HepG2 (cell line): ENCODE data around the gene SERPINA6. TPM values are rescaled to one million over a fixed set of nuclear protein-coding genes. Genes with fewer than 3 reads are reported as not detected.

Experiments used
- ATAC-seq: fragments of 200-7000 bp; cut with Tn5 transposase; 3 replicates; pipeline ENCODE4 v1.9.1; 2020; ENCODE audit warnings: mild to moderate bottlenecking, moderate library complexity
- BruUV-seq: library from RNA; stranded (reverse); fragments of 400-500 nt; replicated peaks from 2 replicates; lab custom pipeline; 2021; lab: Mats Ljungman, UMichigan
- CTCF ChIA-PET: fragments of 300-600 bp; formaldehyde crosslinking; extraction: SDS; loops from one replicate; lab custom pipeline; 2021; ENCODE audit warnings: low total read pairs, inconsistent platforms, low intra/inter-chr PET ratio; lab: Yijun Ruan, JAX
- POLR2A ChIA-PET: fragments of 350-600 bp; sonication (Branson Sonifier 250); formaldehyde crosslinking; loops from one replicate; lab custom pipeline; 2020; ENCODE audit warnings: antibody characterized with exemption, inconsistent platforms; lab: Yijun Ruan, JAX
- DNase-seq: peaks from one replicate; pipeline ENCODE4 v3.0.0-alpha.2; 2015; ENCODE audit warnings: low spot score
- FAIRE-seq: peaks from 3 replicates; lab custom pipeline; 2011; peaks lifted over from hg19 to GRCh38; lab: Jason Lieb, UNC
- H2AFZ ChIP-seq: one replicate; pipeline ENCODE4 v1.6.1; 2011; ENCODE audit warnings: low read length, inconsistent platforms
- H3K27ac ChIP-seq: fragments of 300-600 bp; 3 replicates; pipeline ENCODE4 v1.8.0; 2011; ENCODE audit warnings: mixed run types, mild to moderate bottlenecking, mixed read lengths, low read length, inconsistent platforms; ENCODE audit not compliant: insufficient read depth; ENCODE audit errors: extremely low read length
- H3K27me3 ChIP-seq, 2 experiments: fragments of 200-600 bp in 1 of 2; 2 replicates in 1 of 2; 3 replicates in 1 of 2; pipeline versions ENCODE4 v1.6.0 to v1.8.0; 2011; ENCODE audit warnings: low read length in 2 of 2, mild to moderate bottlenecking in 2 of 2, moderate library complexity in 2 of 2, inconsistent platforms in 1 of 2; ENCODE audit not compliant: insufficient read depth in 2 of 2, control insufficient read depth in 1 of 2
- H3K36me3 ChIP-seq, 2 experiments: fragments of 200-600 bp in 1 of 2; replicated peaks in 1 of 2; 2 replicates in 1 of 2; 3 replicates in 1 of 2; pipeline versions ENCODE4 v1.5.1 to v1.8.0; 2011; ENCODE audit warnings: low read length in 2 of 2, inconsistent platforms in 1 of 2; ENCODE audit not compliant: insufficient read depth in 2 of 2, control insufficient read depth in 1 of 2
- H3K4me1 ChIP-seq: 2 replicates; pipeline ENCODE4 v1.5.1; 2012; ENCODE audit warnings: low read length, inconsistent platforms; ENCODE audit not compliant: insufficient read depth
- H3K4me2 ChIP-seq: 2 replicates; pipeline ENCODE4 v1.6.0; 2011; ENCODE audit warnings: low read depth, low read length, inconsistent platforms
- H3K4me3 ChIP-seq, 3 experiments: fragments of 200-600 bp in 1 of 3; sonication (generic), shearing (Covaris generic) in 1 of 3; replicated peaks in 1 of 3; 2 replicates each; pipeline ENCODE4 v1.5.1; 2011 to 2016; ENCODE audit warnings: low read length in 3 of 3, inconsistent platforms in 2 of 3, low read depth in 2 of 3, mild to moderate bottlenecking in 2 of 3, control low read depth in 1 of 3, mixed read lengths in 1 of 3; ENCODE audit not compliant: insufficient read depth in 1 of 3
- H3K79me2 ChIP-seq: one replicate; pipeline ENCODE4 v1.6.1; 2011; ENCODE audit warnings: low read length, inconsistent platforms; ENCODE audit not compliant: insufficient read depth
- H3K9ac ChIP-seq: 2 replicates; pipeline ENCODE4 v1.6.0; 2011; ENCODE audit warnings: mild to moderate bottlenecking, low read depth, low read length, inconsistent platforms; ENCODE audit not compliant: insufficient read depth
- H3K9me3 ChIP-seq: 2 replicates; pipeline ENCODE4 v1.5.1; 2012; ENCODE audit warnings: mild to moderate bottlenecking, low read length
- H4K20me1 ChIP-seq: 2 replicates; pipeline ENCODE4 v1.6.0; 2011; ENCODE audit warnings: inconsistent platforms, mild to moderate bottlenecking, low read length, moderate library complexity; ENCODE audit not compliant: insufficient read depth
- ARID2 ChIP-seq: sonication (generic); formaldehyde crosslinking; IDR thresholded peaks from 2 replicates; pipeline ENCODE4 v1.8.1; 2022; ENCODE audit warnings: mild to moderate bottlenecking, missing genetic modification reagents, borderline replicate concordance
- IKZF1 ChIP-seq: fragments of 450-650 bp; IDR thresholded peaks from 2 replicates; pipeline ENCODE4 v1.7.1; 2016
- KLF13 ChIP-seq: sonication (generic); formaldehyde crosslinking; IDR thresholded peaks from 2 replicates; pipeline ENCODE4 v1.4.0; 2020; ENCODE audit warnings: mild to moderate bottlenecking, missing genetic modification reagents
- MTA3 ChIP-seq: sonication (generic); formaldehyde crosslinking; IDR thresholded peaks from 2 replicates; pipeline ENCODE4 v1.4.0; 2020; ENCODE audit warnings: missing genetic modification reagents
- NFE2L1 ChIP-seq: sonication (generic); formaldehyde crosslinking; IDR thresholded peaks from 2 replicates; pipeline ENCODE4 v1.4.0; 2020; ENCODE audit warnings: missing genetic modification reagents, mild to moderate bottlenecking, borderline replicate concordance
- NKX3-1 ChIP-seq: sonication (generic); formaldehyde crosslinking; IDR thresholded peaks from 2 replicates; pipeline ENCODE4 v1.5.0; 2020; ENCODE audit warnings: missing genetic modification reagents
- RBAK ChIP-seq: sonication (generic); formaldehyde crosslinking; IDR thresholded peaks from 2 replicates; pipeline ENCODE4 v1.5.1; 2020; ENCODE audit warnings: mild to moderate bottlenecking, missing genetic modification reagents
- RNF2 ChIP-seq: fragments of 450-650 bp; conservative IDR thresholded peaks from 2 replicates; pipeline ENCODE4 v1.6.1; 2016; ENCODE audit warnings: low read depth
- SRF ChIP-seq: IDR thresholded peaks from 2 replicates; pipeline ENCODE4 v1.6.1; 2011; ENCODE audit warnings: mild to moderate bottlenecking, low read depth, low read length, moderate library complexity
- ZEB1 ChIP-seq: IDR thresholded peaks from 2 replicates; pipeline ENCODE4 v1.6.1; 2012; ENCODE audit warnings: mild to moderate bottlenecking, low read depth, inconsistent platforms; ENCODE audit not compliant: insufficient replicate concordance
- ZNF24 ChIP-seq: fragments of 450-650 bp; IDR thresholded peaks from 2 replicates; pipeline ENCODE4 v1.6.1; 2017; ENCODE audit warnings: antibody characterized with exemption, mild to moderate bottlenecking
- ZNF34 ChIP-seq: sonication (generic); formaldehyde crosslinking; IDR thresholded peaks from 2 replicates; pipeline ENCODE4 v1.4.0; 2020; ENCODE audit warnings: mild to moderate bottlenecking, missing genetic modification reagents, borderline replicate concordance
- ZNF546 ChIP-seq: sonication (generic); formaldehyde crosslinking; conservative IDR thresholded peaks from 2 replicates; pipeline ENCODE4 v1.8.1; 2023; ENCODE audit warnings: mild to moderate bottlenecking, missing genetic modification reagents
- ZNF563 ChIP-seq: sonication (generic); formaldehyde crosslinking; IDR thresholded peaks from 2 replicates; pipeline ENCODE4 v1.8.0; 2022; ENCODE audit warnings: mild to moderate bottlenecking, moderate library complexity, missing genetic modification reagents
- ZNF883 ChIP-seq: sonication (generic); formaldehyde crosslinking; IDR thresholded peaks from 2 replicates; pipeline ENCODE4 v1.5.1; 2020; ENCODE audit warnings: mild to moderate bottlenecking, missing genetic modification reagents; ENCODE audit errors: not compliant biosample characterization
- WGBS: methylation state at CpG from one replicate; pipeline ENCODE4 v1.1.6; 2017; ENCODE audit warnings: low lambda C conversion rate; 5-methylcytosine and 5-hydroxymethylcytosine counted together
- in situ Hi-C: cut with HindIII; loops from 2 replicates; pipeline ENCODE4 v1.10.0; 2017; ENCODE audit warnings: low pct_unique_long_range_greater_than_20kb; ENCODE audit not compliant: extremely low pct_ligation_motif_present
- intact Hi-C: fragments of 100-400 bp; cut with micrococcal nuclease; formaldehyde crosslinking; loops from one replicate; pipeline ENCODE4 v1.10.0; 2022; ENCODE audit not compliant: unreplicated experiment
- polyA plus RNA-seq, 8 experiments: library from polyadenylated mRNA; depleted of rRNA in 3 of 8; stranded (reverse) in 7 of 8; unstranded in 1 of 8; fragments of >200 nt; fragmentation: Illumina TruSeq in 4 of 8; extraction: Trizol in 4 of 8; gene quantifications; 2 replicates each; pipeline versions ENCODE4 v1.2.1 to v1.2.3, GENCODE V29; 2011 to 2016; ENCODE audit warnings: low read depth in 4 of 8, missing spikeins in 1 of 8, mixed read lengths in 1 of 8; ENCODE audit not compliant: insufficient read depth in 1 of 8
- total RNA-seq, 5 experiments: library from RNA; depleted of rRNA; stranded (reverse); fragments of >200 nt; fragmentation: Illumina TruSeq; extraction: Trizol; gene quantifications; 2 replicates each; pipeline ENCODE4 v1.2.3, GENCODE V29; 2016; ENCODE audit warnings: low read depth in 1 of 5
- TF ChIP-seq, protein P1 (sequence below): sonication (generic); formaldehyde crosslinking; IDR thresholded peaks from 2 replicates; pipeline ENCODE4 v1.8.0; 2022; ENCODE audit warnings: mild to moderate bottlenecking, missing genetic modification reagents, borderline replicate concordance
- TF ChIP-seq, protein P2 (sequence below): sonication (generic); formaldehyde crosslinking; IDR thresholded peaks from 2 replicates; pipeline ENCODE4 v1.4.0; 2020; ENCODE audit warnings: missing genetic modification reagents
- TF ChIP-seq, protein P3 (sequence below): IDR thresholded peaks from 2 replicates; pipeline ENCODE4 v1.6.1; 2018; ENCODE audit warnings: missing genetic modification reagents, mild to moderate bottlenecking, missing compliant biosample characterization
- TF ChIP-seq, protein P4 (sequence below): sonication (generic); formaldehyde crosslinking; IDR thresholded peaks from 2 replicates; pipeline ENCODE4 v1.5.1; 2020; ENCODE audit warnings: missing genetic modification reagents, mild to moderate bottlenecking, borderline replicate concordance

Gene SERPINA6
- total and polyA plus RNA-seq, 2 of the 13 experiments (the other 11 are each of a cell fraction or from before 2014, with no cell fraction given): 260 to 333 TPM

DNA sequence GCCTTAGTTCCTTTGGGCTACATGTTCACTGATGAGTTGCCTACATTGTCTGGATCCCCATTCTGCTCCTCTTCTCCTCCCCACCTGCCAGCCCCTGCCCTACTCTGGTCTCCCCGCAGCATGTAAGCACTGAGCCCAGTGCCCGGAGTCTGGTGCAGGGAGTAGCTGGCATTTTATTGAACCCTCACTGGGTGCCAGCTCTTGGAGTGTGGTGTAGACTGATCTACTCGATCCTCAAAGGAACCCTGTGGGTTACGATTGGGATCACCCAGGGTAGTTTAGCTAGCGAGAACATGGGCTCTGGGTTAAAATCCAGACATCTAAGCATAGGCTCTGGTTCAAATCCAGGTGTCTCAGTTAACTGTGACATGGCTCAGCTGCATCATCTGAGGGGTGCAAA is 8.3 kb upstream of the SERPINA6 start:
- H3K9ac ChIP-seq: no peak overlapping the region
- intact Hi-C loops: no loop called here
- H3K27me3 ChIP-seq: no peaks in the 10 kb centered on the region
- ATAC-seq (no peak), DNase-seq (no peak), FAIRE-seq (no peak)
- no peak overlapping the region for H3K4me2 ChIP-seq
- H4K20me1 ChIP-seq: no peaks in the 10 kb centered on the region
- H3K36me3 ChIP-seq: no peaks in the 10 kb centered on the region
- no peak overlapping the region for H3K27ac ChIP-seq
- ChIA-PET POLR2A (interaction anchor here (1.0 to 1.8 kb wide), 3 partner anchors 8 to 14 kb away, joined by 3 to 7 read pairs (median 4); partner anchors contain the start of gene SERPINA6), CTCF (no interaction called here)
- no peaks in the 10 kb centered on the region for H3K9me3 ChIP-seq
- 100% methylated on average over 2 of the region's 5 CpGs for WGBS
- no peaks in the 10 kb centered on the region for H3K79me2 ChIP-seq
- no peak overlapping the region for H3K4me3 ChIP-seq
- BruUV-seq: no TSS peak
- H3K4me1 ChIP-seq: peaks cover 80% of the 10 kb centered on the region
- in situ Hi-C loops: no loop called here
- H2AFZ ChIP-seq: no peak overlapping the region
- TF ChIP-seq NKX3-1 (CRISPR knock-in tag) (no peak), NFE2L1 (no peak), SRF (no peak), ZNF34 (CRISPR knock-in tag) (no peak), ARID2 (CRISPR knock-in tag) (no peak), ZNF563 (no peak), ZNF24 (no peak), ZEB1 (no peak), IKZF1 (no peak), RBAK (CRISPR knock-in tag) (no peak), ZNF546 (CRISPR knock-in tag) (no peak), MTA3 (no peak), ZNF883 (CRISPR knock-in tag) (no peak), KLF13 (CRISPR knock-in tag) (no peak), RNF2 (no peak)
- TF ChIP-seq, protein P1, sequence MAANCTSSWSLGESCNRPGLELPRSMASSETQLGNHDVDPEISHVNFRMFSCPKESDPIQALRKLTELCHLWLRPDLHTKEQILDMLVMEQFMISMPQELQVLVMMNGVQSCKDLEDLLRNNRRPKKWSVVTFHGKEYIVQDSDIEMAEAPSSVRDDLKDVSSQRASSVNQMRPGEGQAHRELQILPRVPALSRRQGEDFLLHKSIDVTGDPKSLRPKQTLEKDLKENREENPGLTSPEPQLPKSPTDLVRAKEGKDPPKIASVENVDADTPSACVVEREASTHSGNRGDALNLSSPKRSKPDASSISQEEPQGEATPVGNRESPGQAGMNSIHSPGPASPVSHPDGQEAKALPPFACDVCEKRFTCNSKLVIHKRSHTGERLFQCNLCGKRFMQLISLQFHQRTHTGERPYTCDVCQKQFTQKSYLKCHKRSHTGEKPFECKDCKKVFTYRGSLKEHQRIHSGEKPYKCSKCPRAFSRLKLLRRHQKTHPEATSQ: no peak
- TF ChIP-seq, protein P2, sequence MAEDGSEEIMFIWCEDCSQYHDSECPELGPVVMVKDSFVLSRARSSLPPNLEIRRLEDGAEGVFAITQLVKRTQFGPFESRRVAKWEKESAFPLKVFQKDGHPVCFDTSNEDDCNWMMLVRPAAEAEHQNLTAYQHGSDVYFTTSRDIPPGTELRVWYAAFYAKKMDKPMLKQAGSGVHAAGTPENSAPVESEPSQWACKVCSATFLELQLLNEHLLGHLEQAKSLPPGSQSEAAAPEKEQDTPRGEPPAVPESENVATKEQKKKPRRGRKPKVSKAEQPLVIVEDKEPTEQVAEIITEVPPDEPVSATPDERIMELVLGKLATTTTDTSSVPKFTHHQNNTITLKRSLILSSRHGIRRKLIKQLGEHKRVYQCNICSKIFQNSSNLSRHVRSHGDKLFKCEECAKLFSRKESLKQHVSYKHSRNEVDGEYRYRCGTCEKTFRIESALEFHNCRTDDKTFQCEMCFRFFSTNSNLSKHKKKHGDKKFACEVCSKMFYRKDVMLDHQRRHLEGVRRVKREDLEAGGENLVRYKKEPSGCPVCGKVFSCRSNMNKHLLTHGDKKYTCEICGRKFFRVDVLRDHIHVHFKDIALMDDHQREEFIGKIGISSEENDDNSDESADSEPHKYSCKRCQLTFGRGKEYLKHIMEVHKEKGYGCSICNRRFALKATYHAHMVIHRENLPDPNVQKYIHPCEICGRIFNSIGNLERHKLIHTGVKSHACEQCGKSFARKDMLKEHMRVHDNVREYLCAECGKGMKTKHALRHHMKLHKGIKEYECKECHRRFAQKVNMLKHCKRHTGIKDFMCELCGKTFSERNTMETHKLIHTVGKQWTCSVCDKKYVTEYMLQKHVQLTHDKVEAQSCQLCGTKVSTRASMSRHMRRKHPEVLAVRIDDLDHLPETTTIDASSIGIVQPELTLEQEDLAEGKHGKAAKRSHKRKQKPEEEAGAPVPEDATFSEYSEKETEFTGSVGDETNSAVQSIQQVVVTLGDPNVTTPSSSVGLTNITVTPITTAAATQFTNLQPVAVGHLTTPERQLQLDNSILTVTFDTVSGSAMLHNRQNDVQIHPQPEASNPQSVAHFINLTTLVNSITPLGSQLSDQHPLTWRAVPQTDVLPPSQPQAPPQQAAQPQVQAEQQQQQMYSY: no peak
- TF ChIP-seq, protein P3, sequence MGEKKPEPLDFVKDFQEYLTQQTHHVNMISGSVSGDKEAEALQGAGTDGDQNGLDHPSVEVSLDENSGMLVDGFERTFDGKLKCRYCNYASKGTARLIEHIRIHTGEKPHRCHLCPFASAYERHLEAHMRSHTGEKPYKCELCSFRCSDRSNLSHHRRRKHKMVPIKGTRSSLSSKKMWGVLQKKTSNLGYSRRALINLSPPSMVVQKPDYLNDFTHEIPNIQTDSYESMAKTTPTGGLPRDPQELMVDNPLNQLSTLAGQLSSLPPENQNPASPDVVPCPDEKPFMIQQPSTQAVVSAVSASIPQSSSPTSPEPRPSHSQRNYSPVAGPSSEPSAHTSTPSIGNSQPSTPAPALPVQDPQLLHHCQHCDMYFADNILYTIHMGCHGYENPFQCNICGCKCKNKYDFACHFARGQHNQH (CRISPR knock-in tag): no peak
- TF ChIP-seq, protein P4, sequence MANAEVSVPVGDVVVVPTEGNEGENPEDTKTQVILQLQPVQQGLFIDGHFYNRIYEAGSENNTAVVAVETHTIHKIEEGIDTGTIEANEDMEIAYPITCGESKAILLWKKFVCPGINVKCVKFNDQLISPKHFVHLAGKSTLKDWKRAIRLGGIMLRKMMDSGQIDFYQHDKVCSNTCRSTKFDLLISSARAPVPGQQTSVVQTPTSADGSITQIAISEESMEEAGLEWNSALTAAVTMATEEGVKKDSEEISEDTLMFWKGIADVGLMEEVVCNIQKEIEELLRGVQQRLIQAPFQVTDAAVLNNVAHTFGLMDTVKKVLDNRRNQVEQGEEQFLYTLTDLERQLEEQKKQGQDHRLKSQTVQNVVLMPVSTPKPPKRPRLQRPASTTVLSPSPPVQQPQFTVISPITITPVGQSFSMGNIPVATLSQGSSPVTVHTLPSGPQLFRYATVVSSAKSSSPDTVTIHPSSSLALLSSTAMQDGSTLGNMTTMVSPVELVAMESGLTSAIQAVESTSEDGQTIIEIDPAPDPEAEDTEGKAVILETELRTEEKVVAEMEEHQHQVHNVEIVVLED: no peak
